HEK293T (cell line): ENCODE data around the gene VWA8.

ENCODE experiments used
- BHLHE40 ChIP-seq: fragments of 450-650 bp; IDR thresholded peaks from 2 replicates; pipeline ENCODE4 v1.6.1; 2016; ENCODE audit warnings: mild to moderate bottlenecking, moderate library complexity, borderline replicate concordance
- ELF4 ChIP-seq: fragments of 450-650 bp; IDR thresholded peaks from 2 replicates; pipeline ENCODE4 v1.6.1; 2017; ENCODE audit warnings: antibody characterized with exemption
- FOXK2 ChIP-seq: fragments of 450-650 bp; IDR thresholded peaks from 2 replicates; pipeline ENCODE4 v1.6.1; 2016; ENCODE audit warnings: mild to moderate bottlenecking
- FOXM1 ChIP-seq: fragments of 450-650 bp; IDR thresholded peaks from 2 replicates; pipeline ENCODE4 v1.6.1; 2017; ENCODE audit warnings: mild to moderate bottlenecking, borderline replicate concordance
- HDGF ChIP-seq: fragments of 450-650 bp; IDR thresholded peaks from 2 replicates; pipeline ENCODE4 v1.6.1; 2017; ENCODE audit warnings: antibody characterized with exemption, borderline replicate concordance
- LEF1 ChIP-seq: fragments of 450-650 bp; IDR thresholded peaks from 2 replicates; pipeline ENCODE4 v1.6.1; 2017; ENCODE audit warnings: mild to moderate bottlenecking, borderline replicate concordance
- SP1 ChIP-seq: fragments of 450-650 bp; IDR thresholded peaks from 2 replicates; pipeline ENCODE4 v1.6.1; 2017
- SUZ12 ChIP-seq: fragments of 450-650 bp; IDR thresholded peaks from 2 replicates; pipeline ENCODE4 v1.6.1; 2016; ENCODE audit warnings: mild to moderate bottlenecking
- TARDBP ChIP-seq: fragments of 450-650 bp; IDR thresholded peaks from 2 replicates; pipeline ENCODE4 v1.6.1; 2016
- ZNF384 ChIP-seq: fragments of 450-650 bp; IDR thresholded peaks from 2 replicates; pipeline ENCODE4 v1.6.1; 2016

- no peak for TF ChIP-seq SP1
- TF ChIP-seq SUZ12 = no peak
- no peak for TF ChIP-seq TARDBP
- TF ChIP-seq ELF4 = no peak
- TF ChIP-seq FOXK2 = no peak
- no peak for TF ChIP-seq FOXM1
- TF ChIP-seq LEF1 = no peak
- TF ChIP-seq BHLHE40 = no peak
- TF ChIP-seq HDGF = no peak
- TF ChIP-seq ZNF384 = no peak
Measured at GRCh38 chr13:41864658-41865057, 96.3 kb downstream of the VWA8 start.
